Endothelial cell of umbilical vein (primary cell): ENCODE results near the gene NUTM2A.
"Not testable (repeated sequence)": the region's sequence is repeated elsewhere in the genome, so short reads cannot be mapped to it uniquely, and the experiment has no call there.

Source experiments
- POLR2A ChIP-seq: IDR thresholded peaks from 2 replicates; pipeline ENCODE4 v1.6.1; 2012; ENCODE audit warnings: low read depth, mild to moderate bottlenecking, control low read depth, low read length
- POLR2AphosphoS5 ChIP-seq: IDR thresholded peaks from 2 replicates; pipeline ENCODE4 v1.6.1; 2012; ENCODE audit warnings: low read depth, mild to moderate bottlenecking, control low read depth, low read length, moderate library complexity; ENCODE audit not compliant: insufficient read depth
- TF ChIP-seq, protein P1 (sequence below), 2 donors: IDR thresholded peaks; 1 replicate in 1 of 2; 2 replicates in 1 of 2; pipeline ENCODE4 v1.5.1; 2011; ENCODE audit warnings: low read length in 2 of 2, mild to moderate bottlenecking in 2 of 2, moderate library complexity in 2 of 2, control low read depth in 1 of 2, inconsistent platforms in 1 of 2, low read depth in 1 of 2; ENCODE audit not compliant: insufficient read depth in 1 of 2; ENCODE audit errors: extremely low read depth in 1 of 2

DNA sequence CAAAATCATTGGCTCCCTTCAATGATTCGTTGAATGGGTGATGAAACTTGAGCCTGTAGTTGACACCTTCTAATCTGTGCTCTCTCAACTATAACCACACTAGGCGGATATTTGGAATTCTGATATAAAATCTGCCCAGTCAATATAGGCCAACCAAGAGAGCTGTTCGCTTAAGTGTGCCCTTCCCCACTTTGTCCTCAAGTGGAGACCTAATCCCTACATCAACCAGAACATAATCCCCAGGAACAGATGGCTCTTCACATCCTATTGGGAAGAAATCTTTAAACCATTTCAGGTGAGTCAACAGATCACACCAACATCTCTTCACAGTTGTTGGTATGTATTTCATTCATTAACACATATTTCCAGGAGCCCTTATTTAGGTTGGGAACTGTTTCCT lies 33.4 kb upstream of the NUTM2A start:
- TF ChIP-seq, protein P1, sequence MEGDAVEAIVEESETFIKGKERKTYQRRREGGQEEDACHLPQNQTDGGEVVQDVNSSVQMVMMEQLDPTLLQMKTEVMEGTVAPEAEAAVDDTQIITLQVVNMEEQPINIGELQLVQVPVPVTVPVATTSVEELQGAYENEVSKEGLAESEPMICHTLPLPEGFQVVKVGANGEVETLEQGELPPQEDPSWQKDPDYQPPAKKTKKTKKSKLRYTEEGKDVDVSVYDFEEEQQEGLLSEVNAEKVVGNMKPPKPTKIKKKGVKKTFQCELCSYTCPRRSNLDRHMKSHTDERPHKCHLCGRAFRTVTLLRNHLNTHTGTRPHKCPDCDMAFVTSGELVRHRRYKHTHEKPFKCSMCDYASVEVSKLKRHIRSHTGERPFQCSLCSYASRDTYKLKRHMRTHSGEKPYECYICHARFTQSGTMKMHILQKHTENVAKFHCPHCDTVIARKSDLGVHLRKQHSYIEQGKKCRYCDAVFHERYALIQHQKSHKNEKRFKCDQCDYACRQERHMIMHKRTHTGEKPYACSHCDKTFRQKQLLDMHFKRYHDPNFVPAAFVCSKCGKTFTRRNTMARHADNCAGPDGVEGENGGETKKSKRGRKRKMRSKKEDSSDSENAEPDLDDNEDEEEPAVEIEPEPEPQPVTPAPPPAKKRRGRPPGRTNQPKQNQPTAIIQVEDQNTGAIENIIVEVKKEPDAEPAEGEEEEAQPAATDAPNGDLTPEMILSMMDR (IDR thresholded peaks at IDR 0.05; ENCODE audit: extremely low read depth in 1 of 2, insufficient read depth in 1 of 2, low read depth in 1 of 2, low read length in 2 of 2), result not testable (repeated sequence)
- TF ChIP-seq POLR2A, POLR2AphosphoS5: not testable (repeated sequence)
